ENCODE results near the gene CASP9. TPM values are rescaled to one million over a fixed set of nuclear protein-coding genes. Genes with fewer than 3 reads are reported as not detected.
"Not testable (repeated sequence)": the region's sequence is repeated elsewhere in the genome, so short reads cannot be mapped to it uniquely, and the experiment has no call there.

CASP9 gene
- total RNA-seq, 1 donor from 2014 or later, result 6.7 TPM

GRCh38 chr1:15469821-15470448 lies 54.1 kb downstream of the CASP9 start:
- DNase-seq (ENCODE audit: low spot score), result not testable (repeated sequence)

- DNase-seq (ENCODE audit: low spot score), result no peak
These were observed 54.7 kb downstream of the CASP9 start for GRCh38 chr1:15469361-15469760.

DNA sequence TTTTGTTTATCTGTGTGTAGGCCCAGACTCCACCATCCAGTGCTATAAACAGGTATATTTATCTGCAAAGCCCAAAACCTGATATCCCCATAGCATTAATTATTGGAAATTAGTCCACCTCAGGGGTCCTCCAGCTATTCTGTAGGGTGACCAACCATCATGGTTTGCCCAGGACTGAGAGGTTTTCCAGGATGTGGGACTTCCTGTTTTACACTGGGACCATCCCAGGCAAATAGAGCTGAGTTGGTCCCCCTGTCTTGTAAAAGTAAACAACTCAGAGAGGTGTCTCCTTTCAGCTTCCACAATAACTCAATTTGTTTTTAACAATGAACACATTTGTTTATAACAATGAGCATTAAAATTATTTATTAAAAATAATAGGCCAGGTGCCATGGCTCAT lies 55.9 kb downstream of the CASP9 start:
- no peak for DNase-seq (ENCODE audit: low spot score)

DNA sequence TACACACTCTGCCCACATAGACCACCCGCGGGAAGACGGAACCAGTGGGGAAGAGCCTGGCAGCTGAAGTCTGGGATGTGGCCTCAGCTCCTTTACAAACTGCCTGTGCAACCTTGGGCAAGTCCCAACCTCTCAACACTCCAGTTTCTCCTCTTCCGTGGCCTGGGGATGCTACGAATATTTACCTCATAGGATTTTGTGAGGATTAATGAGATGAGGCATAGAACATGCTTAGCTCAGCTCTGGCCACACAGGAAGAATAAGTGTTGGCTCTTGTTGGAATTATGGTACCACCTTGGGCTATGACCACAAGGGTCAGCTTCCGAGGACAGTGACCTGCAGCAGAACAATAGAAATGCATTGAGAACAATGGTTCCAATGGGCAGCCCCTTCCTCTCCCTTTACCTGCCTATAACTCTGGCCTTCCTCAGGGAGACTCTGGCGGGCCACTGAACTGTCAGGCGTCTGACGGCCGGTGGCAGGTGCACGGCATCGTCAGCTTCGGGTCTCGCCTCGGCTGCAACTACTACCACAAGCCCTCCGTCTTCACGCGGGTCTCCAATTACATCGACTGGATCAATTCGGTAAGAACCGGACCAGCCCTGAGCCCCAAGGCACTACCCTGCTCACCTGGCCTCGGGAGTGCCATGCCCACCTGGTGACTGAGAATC lies 56.9 kb downstream of the CASP9 start:
- DNase-seq (ENCODE audit: low spot score), result not testable (repeated sequence)

GRCh38 chr1:15465674-15466073 lies 58.3 kb downstream of the CASP9 start:
- DNase-seq (ENCODE audit: low spot score), result no peak

GRCh38 chr1:15463926-15464322 lies 60.1 kb downstream of the CASP9 start:
- not testable (repeated sequence) for DNase-seq (ENCODE audit: low spot score)

GRCh38 chr1:15463064-15463800 lies 60.8 kb downstream of the CASP9 start:
- DNase-seq (ENCODE audit: low spot score), result not testable (repeated sequence)

- DNase-seq (ENCODE audit: low spot score), result no peak
These were observed 63.3 kb downstream of the CASP9 start for GRCh38 chr1:15460708-15461095.

DNA sequence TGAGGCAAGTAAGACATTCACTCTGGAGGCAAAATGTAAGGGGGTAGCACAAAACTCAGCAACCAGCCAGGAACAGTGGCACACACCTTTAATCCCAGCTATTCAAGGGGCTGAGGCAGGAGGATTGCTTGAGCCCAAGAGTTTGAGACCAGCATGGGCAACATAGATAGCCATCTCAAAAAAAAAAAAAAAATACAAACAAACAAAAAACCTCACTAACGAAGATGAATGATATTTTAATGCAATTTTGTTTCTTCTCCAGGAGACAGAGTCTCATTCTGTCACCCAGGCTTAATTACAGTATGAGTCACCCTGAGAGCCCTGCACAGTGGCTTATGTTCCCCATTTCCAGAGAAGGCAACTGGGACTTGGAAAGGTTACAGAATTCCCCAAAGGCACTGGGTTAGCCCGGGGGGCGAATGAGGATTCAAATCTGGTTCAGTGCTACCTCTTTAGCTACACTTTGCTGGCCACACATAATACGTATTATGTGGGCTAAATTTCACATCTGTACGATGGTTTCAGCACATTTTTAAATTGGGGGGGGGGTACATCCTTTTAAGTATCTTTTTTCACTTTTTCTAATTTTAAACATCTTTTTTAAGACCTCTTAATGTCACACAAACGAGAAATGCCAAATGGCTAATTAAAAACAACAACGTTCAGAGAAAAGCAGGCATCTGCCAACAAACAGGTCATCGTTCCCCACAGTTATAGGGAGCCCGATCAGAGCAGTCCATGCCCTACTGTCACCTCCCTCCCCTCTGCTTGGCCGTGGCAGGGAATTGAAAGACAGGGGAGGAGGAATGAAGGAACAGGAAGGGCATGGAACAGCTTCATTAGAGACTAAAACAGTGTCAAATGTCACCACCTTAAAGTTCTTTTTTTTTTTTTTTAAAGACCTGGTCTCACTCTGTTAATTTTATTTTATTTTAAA lies 64.0 kb downstream of the CASP9 start:
- no peak for DNase-seq (ENCODE audit: low spot score)

- DNase-seq (ENCODE audit: low spot score), result not testable (repeated sequence)
These were observed 65.6 kb downstream of the CASP9 start for GRCh38 chr1:15458388-15458787.

DNA sequence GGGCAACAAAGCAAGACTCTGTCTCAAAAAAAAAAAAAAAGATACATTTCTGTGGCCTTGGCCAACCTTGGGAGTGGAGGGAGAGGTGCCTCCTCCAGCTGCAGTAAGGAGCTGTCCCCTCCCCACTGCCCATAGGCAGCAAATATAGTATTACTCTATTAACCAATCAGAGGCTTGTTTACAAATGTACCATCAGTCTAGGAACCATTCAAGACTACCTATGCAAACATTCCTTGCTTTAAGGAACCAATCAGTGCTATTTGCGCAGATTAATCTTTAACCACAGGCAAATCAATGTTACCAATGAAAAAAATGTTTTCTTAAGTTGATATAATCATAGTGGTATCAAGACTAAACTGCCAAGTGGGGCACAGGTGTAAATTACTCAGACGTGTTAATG lies 66.4 kb downstream of the CASP9 start:
- DNase-seq (ENCODE audit: low spot score), result no peak

DNA sequence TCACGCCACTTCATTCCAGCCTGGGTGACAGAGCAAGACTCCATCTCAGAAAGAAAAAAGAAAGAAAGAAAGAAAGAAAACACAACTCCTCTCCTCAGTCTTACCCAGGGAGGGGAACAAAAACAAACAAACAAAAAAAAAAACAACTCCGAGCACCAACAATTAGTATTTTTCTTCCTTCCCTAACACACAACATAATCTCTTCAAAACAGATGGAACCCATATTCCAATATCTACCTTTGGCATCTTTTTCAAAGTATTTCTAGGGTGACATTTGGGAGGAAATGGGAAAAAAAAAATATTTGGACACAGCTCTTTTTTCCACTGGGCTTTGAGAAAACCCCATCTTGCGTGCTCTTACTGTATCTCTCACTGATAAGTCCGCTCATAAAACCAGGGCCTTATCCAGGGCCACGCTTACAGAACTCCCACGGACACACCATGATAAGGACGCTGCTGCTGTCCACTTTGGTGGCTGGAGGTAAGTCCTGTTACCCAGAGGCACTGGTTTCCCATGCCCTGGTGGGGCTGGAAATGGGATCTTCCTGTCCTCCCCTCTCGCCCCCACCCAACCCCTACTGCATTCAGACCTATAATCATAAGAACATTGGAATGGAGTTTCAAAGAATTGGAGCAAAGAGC lies 67.6 kb downstream of the CASP9 start, which contains the start of gene CELA2A:
Gene CELA2A (plus strand): TSS at position 420 of the 642 bp plus-strand sequence. CDS start 22 bp downstream, at position 442.
- DNase-seq (ENCODE audit: low spot score), result no peak

DNA sequence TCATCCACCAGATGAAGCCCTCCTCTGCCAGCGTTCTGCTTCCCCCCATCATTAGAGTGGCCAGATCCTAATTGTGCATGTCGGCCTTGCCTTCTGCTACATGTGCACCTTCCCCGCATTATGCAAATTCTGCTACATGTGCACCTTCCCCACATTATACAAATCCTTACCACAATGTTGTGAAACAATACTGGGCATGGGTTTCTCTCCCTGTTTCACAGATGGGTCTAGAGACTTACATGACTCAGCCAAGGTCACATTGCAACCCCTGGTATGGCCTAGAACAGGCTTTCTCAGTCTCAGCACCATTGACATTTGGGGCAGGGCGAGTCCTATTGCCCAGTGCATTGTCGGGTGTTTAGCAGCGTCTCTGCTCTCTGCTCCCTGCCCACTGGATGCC lies 68.5 kb downstream of the CASP9 start:
- DNase-seq (ENCODE audit: low spot score), result no peak

DNA sequence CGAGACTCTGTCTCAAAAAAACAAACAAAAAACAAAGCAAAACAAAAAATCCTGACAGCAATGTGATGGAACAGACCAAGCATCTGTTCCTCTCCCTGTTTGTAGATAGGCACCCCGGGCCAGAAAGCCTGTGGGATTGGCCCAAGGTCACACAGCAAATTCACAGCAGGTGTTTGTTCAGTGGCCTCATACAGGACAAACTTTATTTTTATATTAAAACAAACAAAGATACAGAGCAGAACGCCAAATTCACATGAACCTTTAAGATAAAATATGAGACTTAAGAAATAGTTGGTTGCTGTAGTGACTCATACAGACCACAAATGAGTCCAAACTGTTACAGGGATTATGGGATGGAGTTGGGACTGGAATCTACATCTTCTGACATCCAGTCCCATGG lies 69.8 kb downstream of the CASP9 start:
- DNase-seq (ENCODE audit: low spot score), result peak; percentile 74

DNA sequence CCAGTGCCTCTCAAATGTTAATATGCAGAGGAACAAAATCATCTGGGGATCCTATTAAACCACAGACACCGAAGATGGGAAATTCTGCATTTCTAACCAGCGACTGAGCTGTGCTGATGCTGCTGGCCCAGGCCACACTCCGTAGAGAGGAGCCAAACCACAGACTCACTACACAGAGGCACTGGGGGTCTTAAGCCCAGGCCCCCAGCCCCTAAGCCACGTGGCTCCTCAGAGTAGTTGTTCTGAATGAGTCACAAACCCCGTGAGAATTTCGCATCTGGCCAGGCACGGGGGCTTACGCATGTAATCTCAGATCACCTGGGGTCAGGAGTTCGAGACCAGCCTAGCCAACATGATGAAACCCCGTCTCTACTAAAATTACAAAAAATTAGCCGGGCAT lies 70.3 kb downstream of the CASP9 start:
- no peak for DNase-seq (ENCODE audit: low spot score)

DNA sequence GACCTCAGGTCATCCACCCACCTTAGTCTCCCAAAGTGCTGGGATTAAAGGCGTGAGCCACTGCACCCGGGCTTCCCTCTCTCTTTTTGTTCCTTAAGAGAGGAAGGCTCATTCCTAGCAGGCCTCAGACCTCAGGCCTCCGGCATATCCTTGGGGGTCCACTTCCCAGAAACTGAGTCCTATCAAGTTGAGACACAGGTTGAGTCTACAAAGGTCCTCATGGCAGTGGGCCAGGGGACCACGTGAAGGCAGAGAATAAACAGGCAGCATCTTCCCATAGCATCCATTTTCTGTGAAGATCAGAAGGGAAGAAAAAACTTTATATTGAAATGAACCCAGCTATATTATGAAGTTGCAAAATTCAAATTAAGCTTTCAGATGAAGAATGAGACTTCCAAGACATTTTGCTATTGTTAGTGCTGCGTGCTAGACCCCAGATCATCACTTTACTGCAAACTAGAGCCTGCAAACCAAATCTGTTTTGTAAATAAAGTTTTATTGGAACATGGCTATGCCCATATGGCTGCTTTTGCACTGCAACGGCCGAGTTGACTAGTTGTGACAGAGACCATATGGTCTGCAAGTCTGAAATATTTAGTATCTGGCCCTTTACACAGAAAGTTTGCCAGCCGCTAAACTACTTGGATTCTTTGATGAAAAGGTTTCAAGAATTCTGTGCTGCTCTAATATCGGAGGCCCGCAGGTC lies 71.0 kb downstream of the CASP9 start:
- peak; percentile 56 for DNase-seq (ENCODE audit: low spot score)

GRCh38 chr1:15452216-15452615 lies 71.8 kb downstream of the CASP9 start:
- no peak for DNase-seq (ENCODE audit: low spot score)

- DNase-seq (ENCODE audit: low spot score), result no peak
These were observed 72.8 kb downstream of the CASP9 start for GRCh38 chr1:15451014-15451722.

DNA sequence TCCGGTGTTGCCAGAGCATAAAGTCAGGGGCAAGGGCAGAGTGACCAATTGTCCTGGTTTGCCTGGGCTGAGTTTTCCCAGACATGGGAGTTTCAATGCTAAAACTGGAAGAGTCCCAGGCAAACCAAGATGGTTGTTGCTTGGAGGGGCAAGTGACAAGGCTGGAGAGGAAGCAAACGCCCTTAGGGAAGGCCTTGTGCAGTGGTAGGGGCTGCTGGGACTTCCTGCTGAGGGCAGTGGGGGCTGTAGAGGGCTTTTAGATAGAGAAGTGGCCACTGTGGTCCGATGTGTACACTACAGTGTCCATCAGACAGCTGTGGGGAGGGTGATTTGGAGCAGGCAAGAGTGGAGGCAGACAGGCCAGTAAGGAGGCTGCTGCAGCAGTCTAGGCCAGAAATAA lies 74.4 kb downstream of the CASP9 start:
- DNase-seq (ENCODE audit: low spot score), result no peak

All from umbilical cord (tissue), 2 donors.